Liver (tissue), 3 donors: ENCODE results near the gene ANG.

ENCODE experiments used
- CTCF ChIP-seq: fragments of 150-350 bp; IDR thresholded peaks from 2 replicates; pipeline ENCODE4 v1.5.1; 2017; ENCODE audit warnings: improper control_type of control experiment, low read depth, low read length; ENCODE audit not compliant: missing input control
- HNF4A ChIP-seq, 2 donors: conservative IDR thresholded peaks; 2 replicates each; pipeline ENCODE4 v1.6.1; 2016; ENCODE audit warnings: antibody characterized with exemption in 2 of 2, mild to moderate bottlenecking in 2 of 2
- JUND ChIP-seq, 2 donors: IDR thresholded peaks; 2 replicates each; pipeline ENCODE4 v1.6.1; 2016; ENCODE audit warnings: antibody characterized with exemption in 2 of 2
- MAX ChIP-seq: IDR thresholded peaks from 2 replicates; pipeline ENCODE4 v1.6.1; 2016; ENCODE audit warnings: antibody characterized with exemption
- RAD21 ChIP-seq, 2 donors: IDR thresholded peaks; 2 replicates each; pipeline ENCODE4 v1.6.1; 2016; ENCODE audit warnings: antibody characterized with exemption in 2 of 2, mild to moderate bottlenecking in 2 of 2
- REST ChIP-seq: IDR thresholded peaks from 2 replicates; pipeline ENCODE4 v1.6.1; 2016; ENCODE audit warnings: antibody characterized with exemption, mild to moderate bottlenecking
- TAF1 ChIP-seq: conservative IDR thresholded peaks from 2 replicates; pipeline ENCODE4 v1.6.1; 2016; ENCODE audit warnings: antibody characterized with exemption, mild to moderate bottlenecking
- ZBTB33 ChIP-seq: IDR thresholded peaks from 2 replicates; pipeline ENCODE4 v1.6.1; 2016; ENCODE audit warnings: antibody characterized with exemption
- donor health status: healthy.
- donor health status: healthy.

- TF ChIP-seq CTCF (no peak), MAX (no peak), JUND (IDR thresholded peaks at IDR 0.05) (no peak), HNF4A (conservative IDR thresholded peaks at IDR 0.05) (no peak), TAF1 (no peak), ZBTB33 (no peak), REST (no peak), RAD21 (IDR thresholded peaks at IDR 0.05) (no peak)
These were observed 32.2 kb downstream of the ANG start for GRCh38 chr14:20720741-20721140.
